NB4 (cell line): ENCODE measurements around the gene MGAM2.

Experiments used
- DNase-seq: peaks from one replicate; pipeline ENCODE4 v3.0.0; 2010; ENCODE audit warnings: low read depth
- H3K4me3 ChIP-seq: one replicate; pipeline ENCODE4 v1.5.1; 2011; ENCODE audit warnings: mild to moderate bottlenecking, low read depth, low read length, moderate library complexity
- CTCF ChIP-seq: IDR thresholded peaks from one replicate; pipeline ENCODE4 v1.5.1; 2012; ENCODE audit warnings: low read depth, low read length
- MAX ChIP-seq: IDR thresholded peaks from 2 replicates; pipeline ENCODE4 v1.6.1; 2011; ENCODE audit warnings: low read depth, low read length
- MYC ChIP-seq: IDR thresholded peaks from 2 replicates; pipeline ENCODE4 v1.6.1; 2011; ENCODE audit warnings: low read depth, low read length
- POLR2A ChIP-seq: IDR thresholded peaks from 2 replicates; pipeline ENCODE4 v1.6.1; 2011; ENCODE audit warnings: mild to moderate bottlenecking; ENCODE audit not compliant: insufficient read length; ENCODE audit errors: extremely low read depth

The MGAM2 gene

GRCh38 chr7:142085428-142085827, 26.1 kb upstream of the MGAM2 start:
- no peak for DNase-seq
- TF ChIP-seq MAX (no peak), CTCF (no peak), POLR2A (no peak), MYC (no peak)
- H3K4me3 ChIP-seq, result no peak overlapping the region

GRCh38 chr7:142088022-142088714, 23.4 kb upstream of the MGAM2 start:
- no peak for DNase-seq
- no peak overlapping the region for H3K4me3 ChIP-seq
- TF ChIP-seq POLR2A (no peak), MAX (no peak), CTCF (no peak), MYC (no peak)

- no peak overlapping the region for H3K4me3 ChIP-seq
- no peak for DNase-seq
- TF ChIP-seq CTCF (no peak), MYC (no peak), MAX (no peak), POLR2A (no peak)
These were observed 22.5 kb upstream of the MGAM2 start for GRCh38 chr7:142089035-142089434.

- TF ChIP-seq CTCF, result no peak
- no peak for TF ChIP-seq MYC
- no peak for TF ChIP-seq POLR2A
- TF ChIP-seq MAX, result no peak
- no peak for DNase-seq
- no peak overlapping the region for H3K4me3 ChIP-seq
These were observed 19.6 kb upstream of the MGAM2 start for GRCh38 chr7:142091961-142092360.

GRCh38 chr7:142094861-142095260, 16.7 kb upstream of the MGAM2 start:
- TF ChIP-seq CTCF (no peak), MYC (no peak), MAX (no peak), POLR2A (no peak)
- DNase-seq, result no peak
- no peak overlapping the region for H3K4me3 ChIP-seq

- no peak for DNase-seq
- no peak overlapping the region for H3K4me3 ChIP-seq
- TF ChIP-seq CTCF (no peak), MAX (no peak), POLR2A (no peak), MYC (no peak)
These were observed 13.9 kb upstream of the MGAM2 start for GRCh38 chr7:142097571-142097970.
